Esophagus squamous epithelium (tissue), 5 donors: ENCODE results near the gene ATXN1. TPM values are rescaled to one million over a fixed set of nuclear protein-coding genes. Genes with fewer than 3 reads are reported as not detected.

Source experiments
- DNase-seq: peaks from one replicate; lab custom pipeline; 2025; lab: John Stamatoyannopoulos, UW
- H3K27ac ChIP-seq, 4 donors: fragments of 200-600 bp; sonication (generic); one replicate each; pipeline ENCODE4 v1.5.1; 2016 to 2019; ENCODE audit warnings: mild to moderate bottlenecking in 1 of 4
- H3K27me3 ChIP-seq, 4 donors: fragments of 200-600 bp; sonication (generic); 1 replicate in 3 of 4; 2 replicates in 1 of 4; pipeline versions ENCODE4 v1.5.1 to v1.6.0; 2017 to 2021; ENCODE audit warnings: antibody characterized with exemption in 1 of 4
- H3K36me3 ChIP-seq, 3 donors: fragments of 200-600 bp; sonication (generic); one replicate each; pipeline ENCODE4 v1.5.1; 2016 to 2019
- H3K4me1 ChIP-seq, 3 donors: fragments of 200-600 bp; sonication (generic); one replicate each; pipeline ENCODE4 v1.5.1; 2017 to 2019
- H3K4me3 ChIP-seq, 4 donors: fragments of 200-600 bp; sonication (generic); 1 replicate in 3 of 4; 2 replicates in 1 of 4; pipeline ENCODE4 v1.5.1; 2016 to 2019; ENCODE audit warnings: mild to moderate bottlenecking in 2 of 4, moderate library complexity in 1 of 4
- H3K9me3 ChIP-seq, 3 donors: fragments of 200-600 bp; sonication (generic); one replicate each; pipeline ENCODE4 v1.5.1; 2016 to 2019
- POLR2A ChIP-seq, 4 donors: fragments of 450-650 bp; IDR thresholded peaks; one replicate each; pipeline ENCODE4 v1.6.1; 2017; ENCODE audit warnings: antibody characterized with exemption in 4 of 4, mild to moderate bottlenecking in 4 of 4, moderate library complexity in 3 of 4
- WGBS, 2 donors: methylation state at CpG; one replicate each; pipeline ENCODE4 v1.1.5; 2018; 5-methylcytosine and 5-hydroxymethylcytosine counted together
- intact Hi-C: fragments of 100-400 bp; cut with DNase I; formaldehyde crosslinking; loops from one replicate; pipeline ENCODE4 v1.15.0; 2022
- total RNA-seq, 4 donors: library from RNA; depleted of rRNA; stranded (reverse); fragments of >200 nt; gene quantifications; one replicate each; pipeline ENCODE4 v1.1.0, GENCODE V29; 2016
- TF ChIP-seq, protein P1 (sequence below), 6 experiments: fragments of 450-650 bp in 4 of 6; fragments of 200-600 bp in 2 of 6; sonication (generic) in 2 of 6; IDR thresholded peaks; one replicate each; pipeline ENCODE4 v1.5.1; 2016 to 2019; ENCODE audit warnings: antibody characterized with exemption in 6 of 6, mild to moderate bottlenecking in 4 of 6, moderate library complexity in 4 of 6
- donor health status: DM: yes; HTN: yes; CAD: no.

Gene ATXN1
- total RNA-seq, 4 donors from 2014 or later: 17.5 to 50.5 (median 28.5) TPM

DNA sequence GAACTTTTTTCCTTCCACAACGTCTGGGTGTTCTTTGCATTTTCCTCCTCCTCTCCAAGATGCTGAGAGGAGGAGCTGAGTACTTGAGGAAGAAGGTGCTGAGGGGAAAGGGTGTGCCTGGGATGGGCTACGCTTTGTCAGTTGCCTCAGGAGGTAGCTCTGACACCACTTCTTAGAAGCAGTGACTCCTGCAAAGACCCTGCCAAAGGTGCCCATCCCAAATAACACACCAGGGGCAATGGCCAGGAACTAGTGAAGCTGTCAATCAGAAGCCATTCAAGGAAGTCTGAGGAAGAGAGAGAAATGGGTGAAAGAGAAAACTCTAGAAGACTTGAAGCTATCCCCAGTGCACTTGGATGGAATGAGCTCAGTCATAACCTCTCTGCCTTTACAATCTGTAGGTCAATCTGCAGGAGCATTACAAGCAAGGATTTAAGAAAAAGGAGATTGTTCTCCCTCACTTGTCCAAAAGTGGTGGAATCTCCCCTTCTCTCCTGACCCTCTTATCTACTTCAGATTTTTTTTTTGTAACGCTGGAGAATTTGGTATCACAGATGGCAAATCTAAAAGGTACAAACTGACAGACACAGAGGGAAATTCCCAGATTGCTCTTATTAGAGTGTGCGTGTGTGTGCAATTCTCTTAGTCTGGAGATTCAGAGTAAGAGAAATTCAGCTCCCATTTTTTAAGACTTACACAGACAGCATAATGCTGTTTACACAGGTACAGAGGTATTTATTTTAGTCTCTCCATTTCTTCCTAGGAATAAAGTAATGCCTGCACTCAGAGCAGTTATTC is 280.3 kb downstream of the ATXN1 start:
- TF ChIP-seq, protein P1, sequence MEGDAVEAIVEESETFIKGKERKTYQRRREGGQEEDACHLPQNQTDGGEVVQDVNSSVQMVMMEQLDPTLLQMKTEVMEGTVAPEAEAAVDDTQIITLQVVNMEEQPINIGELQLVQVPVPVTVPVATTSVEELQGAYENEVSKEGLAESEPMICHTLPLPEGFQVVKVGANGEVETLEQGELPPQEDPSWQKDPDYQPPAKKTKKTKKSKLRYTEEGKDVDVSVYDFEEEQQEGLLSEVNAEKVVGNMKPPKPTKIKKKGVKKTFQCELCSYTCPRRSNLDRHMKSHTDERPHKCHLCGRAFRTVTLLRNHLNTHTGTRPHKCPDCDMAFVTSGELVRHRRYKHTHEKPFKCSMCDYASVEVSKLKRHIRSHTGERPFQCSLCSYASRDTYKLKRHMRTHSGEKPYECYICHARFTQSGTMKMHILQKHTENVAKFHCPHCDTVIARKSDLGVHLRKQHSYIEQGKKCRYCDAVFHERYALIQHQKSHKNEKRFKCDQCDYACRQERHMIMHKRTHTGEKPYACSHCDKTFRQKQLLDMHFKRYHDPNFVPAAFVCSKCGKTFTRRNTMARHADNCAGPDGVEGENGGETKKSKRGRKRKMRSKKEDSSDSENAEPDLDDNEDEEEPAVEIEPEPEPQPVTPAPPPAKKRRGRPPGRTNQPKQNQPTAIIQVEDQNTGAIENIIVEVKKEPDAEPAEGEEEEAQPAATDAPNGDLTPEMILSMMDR (IDR thresholded peaks at IDR 0.05): no peak
- WGBS, 2 donors: 48 to 49% methylated on average over 4 of the region's 4 CpGs
- peaks cover 0 to 19% (median 0%) of the 10 kb centered on the region in 3 donors for H3K36me3 ChIP-seq
- H3K4me1 ChIP-seq: peaks cover 0 to 50% (median 17%) of the 10 kb centered on the region in 3 donors
- no peak overlapping the region for H3K4me3 ChIP-seq
- H3K27ac ChIP-seq: peak overlapping the region in 1 of 4 donors; percentile 20
- DNase-seq: no peak
- intact Hi-C loops: no loop called here
- H3K9me3 ChIP-seq: peaks cover 0 to 7% (median 0%) of the 10 kb centered on the region in 3 donors
- H3K27me3 ChIP-seq: no peaks in the 10 kb centered on the region

DNA sequence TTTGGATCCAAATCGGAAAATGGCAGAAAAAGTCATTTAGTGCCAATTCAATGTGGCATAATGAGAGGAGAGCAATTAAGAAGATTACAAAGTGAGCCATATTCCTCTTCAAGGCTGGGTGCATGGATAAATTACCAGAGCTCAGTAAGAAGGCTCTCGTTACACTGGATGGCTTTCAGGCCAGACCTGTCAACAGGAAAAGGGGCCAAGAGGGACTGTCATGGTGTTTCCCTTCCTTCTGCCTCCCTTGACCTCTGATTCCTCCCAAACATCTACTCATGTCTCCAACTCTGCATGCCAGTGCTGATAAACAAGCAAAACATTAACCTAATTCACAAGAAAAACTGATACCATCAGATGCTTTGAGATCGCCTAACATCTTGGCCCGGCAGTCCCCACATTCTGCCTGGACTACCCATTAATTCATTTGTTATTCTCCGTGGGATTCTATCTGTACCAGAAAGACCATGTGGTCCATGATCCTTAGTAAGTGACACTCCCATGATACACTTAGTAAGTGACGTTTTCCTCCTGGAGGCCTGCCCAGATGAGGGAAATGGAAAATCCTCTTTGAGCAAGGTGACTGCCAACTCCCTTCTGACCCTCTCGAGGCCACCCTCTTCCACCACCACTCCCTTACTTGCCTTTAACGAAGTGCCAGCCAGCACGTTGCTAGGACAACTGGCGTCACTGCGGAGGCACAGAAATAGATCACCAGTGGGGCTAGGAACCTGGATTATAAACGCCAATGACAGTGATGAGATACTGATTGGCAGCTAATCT is 283.7 kb downstream of the ATXN1 start:
- DNase-seq: no peak
- H3K4me1 ChIP-seq: peaks cover 5 to 42% (median 12%) of the 10 kb centered on the region in 3 donors
- WGBS, 2 donors: 58 to 71% methylated on average over 7 to 12 of the region's 12 CpGs
- H3K27me3 ChIP-seq: no peaks in the 10 kb centered on the region
- intact Hi-C loops: no loop called here
- H3K4me3 ChIP-seq: no peak overlapping the region
- peak overlapping the region in 3 of 4 donors; percentile 0 to 67 (median 52) for H3K27ac ChIP-seq
- peaks cover 0 to under 1% (median 0%) of the 10 kb centered on the region in 3 donors for H3K9me3 ChIP-seq
- no peaks in the 10 kb centered on the region for H3K36me3 ChIP-seq
- TF ChIP-seq, protein P1 (IDR thresholded peaks at IDR 0.05): no peak
- TF ChIP-seq POLR2A (IDR thresholded peaks at IDR 0.05): no peak

DNA sequence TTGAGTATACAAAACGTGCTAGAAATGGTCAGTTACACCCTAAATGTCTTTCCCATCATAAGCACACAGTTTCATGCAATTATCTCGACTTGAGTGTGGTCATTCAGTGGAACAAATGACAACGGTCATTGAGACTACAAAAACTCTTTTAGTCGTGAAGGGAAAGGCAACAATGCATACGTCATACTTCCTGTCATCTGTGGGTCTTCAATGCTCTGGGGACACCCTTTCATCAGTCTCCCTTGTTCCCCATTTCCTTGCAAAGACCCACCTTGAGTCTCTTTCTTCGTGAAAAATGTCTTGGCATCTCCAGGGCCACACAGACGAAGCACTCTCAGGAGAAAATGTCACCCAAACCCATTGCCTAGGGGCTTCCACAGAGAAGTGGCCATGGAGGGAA is 284.4 kb downstream of the ATXN1 start:
- no peak for TF ChIP-seq POLR2A (IDR thresholded peaks at IDR 0.05)
- intact Hi-C loops: no loop called here
- Histone ChIP-seq H3K4me1 (peaks cover 6 to 49% (median 12%) of the 10 kb centered on the region in 3 donors), H3K4me3 (no peak overlapping the region), H3K9me3 (no peaks in the 10 kb centered on the region), H3K27ac (peak overlapping the region in 1 of 4 donors; percentile 67), H3K36me3 (no peaks in the 10 kb centered on the region), H3K27me3 (no peaks in the 10 kb centered on the region)
- WGBS, 2 donors: 85 to 91% methylated on average over 7 of the region's 7 CpGs
- DNase-seq: no peak

DNA sequence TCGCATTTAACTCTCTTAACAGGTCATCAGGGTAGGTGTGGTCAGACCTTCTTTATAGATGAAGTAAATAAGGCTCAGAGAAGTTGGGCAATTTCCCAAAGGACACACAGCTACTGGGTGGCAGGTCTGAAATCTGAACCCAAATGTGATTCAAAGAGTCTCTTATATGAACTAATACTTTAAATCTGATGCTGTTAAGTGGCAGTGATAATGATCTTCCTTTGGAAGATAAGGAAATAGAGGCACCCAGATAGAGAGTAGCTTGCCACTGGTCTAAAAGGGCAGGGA is 285.8 kb downstream of the ATXN1 start:
- intact Hi-C loops: no loop called here
- no peaks in the 10 kb centered on the region for H3K27me3 ChIP-seq
- H3K36me3 ChIP-seq: no peaks in the 10 kb centered on the region
- no peaks in the 10 kb centered on the region for H3K9me3 ChIP-seq
- peaks cover 6 to 44% (median 8%) of the 10 kb centered on the region in 3 donors for H3K4me1 ChIP-seq
- H3K27ac ChIP-seq: no peak overlapping the region
- TF ChIP-seq, protein P1 (IDR thresholded peaks at IDR 0.05): no peak
- TF ChIP-seq POLR2A (IDR thresholded peaks at IDR 0.05): no peak
- no peak for DNase-seq
- WGBS, 2 donors: 82 to 86% methylated on average over 1 of the region's 1 CpG
- no peak overlapping the region for H3K4me3 ChIP-seq

DNA sequence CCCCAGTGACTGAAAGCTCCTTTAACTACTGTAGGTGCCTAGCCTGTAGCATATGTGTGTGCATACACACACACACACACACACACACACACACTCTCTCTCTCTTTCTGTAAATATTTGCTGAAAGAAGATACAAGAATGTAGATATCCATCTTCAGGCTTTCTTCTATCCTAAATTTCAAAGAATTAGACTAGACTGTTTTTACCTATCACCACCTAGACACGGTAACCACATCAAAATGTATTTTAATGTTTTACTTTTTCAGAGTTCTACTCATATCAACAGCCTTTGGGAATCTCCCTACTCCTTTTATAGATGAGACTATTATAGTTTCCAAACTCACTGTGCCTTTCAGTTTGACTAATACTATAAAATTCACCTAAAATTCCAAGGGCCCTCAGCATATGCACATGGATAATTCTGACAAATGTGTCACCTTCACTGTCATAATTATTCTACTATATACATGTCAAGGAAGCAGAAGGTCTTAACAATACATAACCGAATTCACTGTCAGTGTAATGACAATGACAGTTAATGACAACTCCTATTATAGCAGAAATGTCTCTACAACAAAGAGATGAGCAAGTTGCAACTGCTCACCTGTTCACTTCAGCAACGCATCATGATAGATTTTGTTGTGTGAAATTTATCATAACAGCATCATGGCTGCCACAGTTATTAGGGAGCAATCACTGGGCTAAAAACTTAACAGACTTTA is 286.3 kb downstream of the ATXN1 start:
- no peak for TF ChIP-seq POLR2A (IDR thresholded peaks at IDR 0.05)
- TF ChIP-seq, protein P1 (IDR thresholded peaks at IDR 0.05): no peak
- no peak for DNase-seq
- intact Hi-C loops: no loop called here
- H3K4me3 ChIP-seq: no peak overlapping the region
- H3K9me3 ChIP-seq: no peaks in the 10 kb centered on the region
- H3K4me1 ChIP-seq: peaks cover 6 to 41% (median 8%) of the 10 kb centered on the region in 3 donors
- no peaks in the 10 kb centered on the region for H3K36me3 ChIP-seq
- no peaks in the 10 kb centered on the region for H3K27me3 ChIP-seq
- H3K27ac ChIP-seq: no peak overlapping the region
- 77 to 88% methylated on average over 3 of the region's 3 CpGs for WGBS, 2 donors
